Uterine smooth muscle cell (primary cell): ENCODE measurements around the gene DIO1. TPM values are rescaled to one million over a fixed set of nuclear protein-coding genes. Genes with fewer than 3 reads are reported as not detected.

Source experiments
- total RNA-seq: library from RNA; depleted of rRNA; stranded (reverse); fragments of >200 nt; gene quantifications from 2 replicates; pipeline ENCODE4 v1.2.3, GENCODE V29; 2014

DIO1 gene
- total RNA-seq, result not detected in 2 replicates

GRCh38 chr1:53893999-53894636, at the start of gene DIO1:
TSS of gene DIO1 (plus strand) at chr1:53894187. CDS start at chr1:53894211, 24 bp downstream.

GRCh38 chr1:53889304-53890298, 4.4 kb upstream of the DIO1 start, which contains the start of gene YIPF1:
TSS of gene YIPF1 (minus strand) at chr1:53889797. CDS start at chr1:53888937, 860 bp downstream.

GRCh38 chr1:53945433-53946251, 51.7 kb downstream of the DIO1 start, which contains the start of gene IFT25:
TSS of gene IFT25 (minus strand) at chr1:53945699. CDS start at chr1:53940082, 5,617 bp downstream.

GRCh38 chr1:53946252-53947171, 52.5 kb downstream of the DIO1 start, which contains the start of gene LRRC42:
TSS of gene LRRC42 (plus strand) at chr1:53946350. CDS start at chr1:53952000, 5,650 bp downstream.

Other genes with a start within 250 kb of the DIO1 start
- 0.22 and 0.50 TPM in 2 replicates for gene GLIS1, start 155.0 kb upstream of the DIO1 start, total RNA-seq
- gene NDC1, start 55.9 kb upstream of the DIO1 start, total RNA-seq, result 17.6 and 47.7 TPM in 2 replicates
- 15.3 and 20.0 TPM in 2 replicates for gene YIPF1, start 4.4 kb upstream of the DIO1 start, total RNA-seq
- 23.0 and 24.8 TPM in 2 replicates for gene IFT25, start 51.5 kb downstream of the DIO1 start, total RNA-seq
- gene LRRC42, start 52.2 kb downstream of the DIO1 start, total RNA-seq, result 28.8 and 34.1 TPM in 2 replicates
- under 0.01 TPM in 1 of 2 replicates, not detected in the other for gene LDLRAD1, start 124.0 kb downstream of the DIO1 start, total RNA-seq
- gene TMEM59, start 159.0 kb downstream of the DIO1 start, total RNA-seq, result 150 and 341 TPM in 2 replicates
- 3.0 and 3.5 TPM in 2 replicates for gene TCEANC2, start 159.4 kb downstream of the DIO1 start, total RNA-seq